ENCODE data around the gene PTPN9.

Gene PTPN9

DNA sequence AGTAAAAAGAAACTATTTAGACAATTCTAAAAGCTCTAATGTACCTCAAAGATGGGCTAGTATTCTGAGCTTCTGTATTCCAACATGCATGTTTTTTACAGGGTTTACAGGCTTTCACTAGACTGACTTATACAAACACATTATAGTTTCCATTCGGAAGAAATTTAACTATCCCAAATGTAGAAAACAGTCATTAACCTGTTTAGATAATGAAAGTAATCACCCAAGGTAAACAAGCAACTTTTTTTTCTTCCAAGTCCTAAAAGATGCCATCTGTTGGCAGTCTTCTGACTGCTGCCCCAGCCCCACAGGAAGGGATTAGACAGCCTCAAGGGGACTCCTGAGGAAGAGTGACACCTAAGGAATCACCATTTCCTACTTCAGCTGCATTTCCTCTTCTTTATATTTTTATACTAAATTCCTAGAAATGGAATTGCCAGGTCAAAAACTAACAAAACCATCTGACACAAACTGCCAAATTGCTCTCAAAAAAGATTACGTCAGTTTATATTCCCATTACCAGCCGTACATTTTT is 153.1 kb downstream of the PTPN9 start:
- no peak for DNase-seq (ENCODE audit: low read depth in 1 of 2, low spot score in 1 of 2)

GRCh38 chr15:75422554-75422953 is 156.6 kb downstream of the PTPN9 start:
- no peak for DNase-seq (ENCODE audit: low read depth in 1 of 2, low spot score in 1 of 2)

- no peak for DNase-seq (ENCODE audit: low read depth in 1 of 2, low spot score in 1 of 2)
These were observed 158.4 kb downstream of the PTPN9 start for GRCh38 chr15:75420698-75421097.

GRCh38 chr15:75416584-75416983 is 162.5 kb downstream of the PTPN9 start:
- DNase-seq (ENCODE audit: low read depth in 1 of 2, low spot score in 1 of 2): no peak

All from activated T-helper 1 cell treated with anti-CD3 and anti-CD28 coated beads, Interleukin-2, amount 50 U/mL, for 16 hours (primary cell).